Measurements from ENCODE around the gene IKZF4. TPM values are rescaled to one million over a fixed set of nuclear protein-coding genes. Genes with fewer than 3 reads are reported as not detected.

Gene IKZF4
- total and polyA plus RNA-seq, 3 donors from 2014 or later: 10.7 to 17.7 (median 13.9) TPM

DNA sequence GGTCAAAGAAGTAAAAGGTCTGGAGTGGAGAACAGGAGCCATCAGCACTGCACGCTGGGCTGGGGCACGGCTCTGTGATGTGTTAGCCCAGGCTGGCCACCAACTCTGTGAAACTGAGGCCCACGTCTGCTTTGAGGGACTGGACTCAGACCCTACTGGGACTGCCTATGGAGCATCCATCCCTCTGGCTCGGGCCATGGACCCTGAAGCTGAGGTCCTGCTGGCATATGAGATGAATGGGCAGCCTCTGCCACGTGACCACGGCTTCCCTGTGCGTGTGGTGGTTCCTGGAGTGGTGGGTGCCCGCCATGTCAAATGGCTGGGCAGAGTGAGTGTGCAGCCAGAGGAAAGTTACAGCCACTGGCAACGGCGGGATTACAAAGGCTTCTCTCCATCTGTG lies 16.6 kb upstream of the IKZF4 start:
- Histone ChIP-seq H3K4me3 (no peak overlapping the region), H3K4me1 (peaks cover 3% of the 10 kb centered on the region), H3K27me3 (no peaks in the 10 kb centered on the region), H3K27ac (no peak overlapping the region), H3K36me3 (ENCODE audit: low read depth, missing control alignments) (no peaks in the 10 kb centered on the region), H3K9me3 (no peaks in the 10 kb centered on the region)
- TF ChIP-seq POLR2A (IDR thresholded peaks at IDR 0.05): no peak
- TF ChIP-seq, protein P1, sequence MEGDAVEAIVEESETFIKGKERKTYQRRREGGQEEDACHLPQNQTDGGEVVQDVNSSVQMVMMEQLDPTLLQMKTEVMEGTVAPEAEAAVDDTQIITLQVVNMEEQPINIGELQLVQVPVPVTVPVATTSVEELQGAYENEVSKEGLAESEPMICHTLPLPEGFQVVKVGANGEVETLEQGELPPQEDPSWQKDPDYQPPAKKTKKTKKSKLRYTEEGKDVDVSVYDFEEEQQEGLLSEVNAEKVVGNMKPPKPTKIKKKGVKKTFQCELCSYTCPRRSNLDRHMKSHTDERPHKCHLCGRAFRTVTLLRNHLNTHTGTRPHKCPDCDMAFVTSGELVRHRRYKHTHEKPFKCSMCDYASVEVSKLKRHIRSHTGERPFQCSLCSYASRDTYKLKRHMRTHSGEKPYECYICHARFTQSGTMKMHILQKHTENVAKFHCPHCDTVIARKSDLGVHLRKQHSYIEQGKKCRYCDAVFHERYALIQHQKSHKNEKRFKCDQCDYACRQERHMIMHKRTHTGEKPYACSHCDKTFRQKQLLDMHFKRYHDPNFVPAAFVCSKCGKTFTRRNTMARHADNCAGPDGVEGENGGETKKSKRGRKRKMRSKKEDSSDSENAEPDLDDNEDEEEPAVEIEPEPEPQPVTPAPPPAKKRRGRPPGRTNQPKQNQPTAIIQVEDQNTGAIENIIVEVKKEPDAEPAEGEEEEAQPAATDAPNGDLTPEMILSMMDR (IDR thresholded peaks at IDR 0.05): no peak
- WGBS, 2 donors: 94 to 100% methylated on average over 1 to 10 of the region's 10 CpGs
- DNase-seq: no peak
- intact Hi-C loops (cut with DNase I; ENCODE audit: low total_unique reads): no loop called here

DNA sequence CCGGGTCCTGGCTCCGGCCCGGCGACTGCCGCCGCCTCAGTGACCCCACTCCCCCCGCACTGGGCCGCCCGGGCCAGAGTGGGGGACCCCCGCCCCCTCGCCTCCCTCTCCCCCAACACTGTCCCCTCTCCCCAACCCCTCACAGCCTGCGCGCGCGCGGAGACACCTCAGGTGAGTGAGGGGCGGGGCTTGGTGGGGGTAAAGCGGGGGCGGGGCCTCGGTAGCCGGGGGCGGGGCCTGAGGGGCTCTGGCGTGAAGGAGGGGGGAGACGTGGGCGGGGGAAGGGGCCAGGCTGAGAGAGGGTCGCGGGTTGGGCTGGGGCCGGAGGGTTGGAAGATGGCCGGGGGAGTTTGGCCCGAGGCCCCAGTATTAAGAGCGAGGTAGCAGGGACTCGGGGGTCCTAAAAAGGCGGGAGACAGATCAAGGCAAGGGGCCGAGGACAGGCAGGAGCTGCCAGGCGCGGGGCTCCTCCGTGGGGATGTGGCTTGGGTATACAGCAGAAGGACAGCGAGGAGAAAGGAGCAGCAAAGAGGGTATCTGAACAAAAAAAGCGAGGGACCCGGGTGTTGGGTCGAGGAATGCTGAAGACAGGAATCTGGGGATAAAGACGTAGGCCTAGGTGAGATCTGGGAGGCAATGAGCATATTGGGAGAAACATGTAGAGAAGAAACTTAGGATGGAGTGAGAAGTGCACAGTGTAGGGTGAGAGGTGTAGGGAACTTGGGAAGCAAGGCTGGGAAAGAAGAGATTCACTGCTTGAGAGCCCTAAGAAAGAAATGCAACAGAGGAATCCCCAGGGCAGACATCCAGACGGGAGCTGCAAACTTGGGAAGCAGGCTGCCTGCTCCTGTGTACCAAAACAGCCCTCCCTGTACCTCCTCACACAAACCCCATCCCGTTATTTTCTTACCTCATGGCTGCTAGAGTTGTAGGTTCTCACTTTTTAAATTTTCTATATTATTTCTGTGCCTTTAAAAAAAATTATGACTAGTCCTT lies 13.0 kb upstream of the IKZF4 start:
- Histone ChIP-seq H3K27ac (peak overlapping the region; percentile 96 to 98), H3K9me3 (no peaks in the 10 kb centered on the region), H3K27me3 (no peaks in the 10 kb centered on the region), H3K4me3 (peak overlapping the region; percentile 96 to 99), H3K4me1 (peaks cover 3% of the 10 kb centered on the region), H3K36me3 (ENCODE audit: low read depth, missing control alignments) (no peaks in the 10 kb centered on the region)
- DNase-seq: peak; percentile 76
- no peak for TF ChIP-seq POLR2A (IDR thresholded peaks at IDR 0.05)
- TF ChIP-seq, protein P1 (IDR thresholded peaks at IDR 0.05): no peak
- 1 to 2% methylated on average over 29 to 30 of the region's 44 CpGs for WGBS, 2 donors
- intact Hi-C loops (cut with DNase I; ENCODE audit: low total_unique reads): no loop called here

DNA sequence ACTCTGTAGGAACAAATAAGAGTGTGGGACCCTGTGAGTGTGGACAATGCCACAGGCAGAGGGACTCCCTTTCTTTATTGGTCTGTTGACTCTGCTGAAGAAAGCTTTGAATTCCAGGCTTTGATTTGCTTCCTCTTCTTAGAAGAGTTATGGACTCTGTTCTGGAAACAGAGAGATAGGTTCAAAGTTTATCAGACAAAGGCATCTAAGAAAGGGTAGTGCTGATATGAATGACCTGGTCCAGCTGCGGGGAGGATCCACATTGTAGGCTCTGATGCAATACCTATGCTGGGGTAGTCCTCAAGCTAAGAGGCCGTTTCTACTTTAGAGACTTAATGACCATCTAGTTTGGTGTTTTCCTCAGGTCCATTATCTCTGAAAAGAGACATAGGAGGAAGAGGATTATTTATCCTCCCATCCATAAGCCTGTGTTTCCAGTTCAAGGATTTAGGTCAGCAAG lies 10.7 kb upstream of the IKZF4 start:
- no peaks in the 10 kb centered on the region for H3K27me3 ChIP-seq
- no peak for DNase-seq
- no peak overlapping the region for H3K4me3 ChIP-seq
- no peaks in the 10 kb centered on the region for H3K9me3 ChIP-seq
- WGBS, 2 donors: 72 to 79% methylated on average over 2 of the region's 2 CpGs
- no peaks in the 10 kb centered on the region for H3K36me3 ChIP-seq (ENCODE audit: low read depth, missing control alignments)
- no peak overlapping the region for H3K27ac ChIP-seq
- intact Hi-C loops (cut with DNase I; ENCODE audit: low total_unique reads): no loop called here
- peaks cover 3% of the 10 kb centered on the region for H3K4me1 ChIP-seq
- TF ChIP-seq POLR2A (IDR thresholded peaks at IDR 0.05): no peak
- TF ChIP-seq, protein P1 (IDR thresholded peaks at IDR 0.05): no peak

DNA sequence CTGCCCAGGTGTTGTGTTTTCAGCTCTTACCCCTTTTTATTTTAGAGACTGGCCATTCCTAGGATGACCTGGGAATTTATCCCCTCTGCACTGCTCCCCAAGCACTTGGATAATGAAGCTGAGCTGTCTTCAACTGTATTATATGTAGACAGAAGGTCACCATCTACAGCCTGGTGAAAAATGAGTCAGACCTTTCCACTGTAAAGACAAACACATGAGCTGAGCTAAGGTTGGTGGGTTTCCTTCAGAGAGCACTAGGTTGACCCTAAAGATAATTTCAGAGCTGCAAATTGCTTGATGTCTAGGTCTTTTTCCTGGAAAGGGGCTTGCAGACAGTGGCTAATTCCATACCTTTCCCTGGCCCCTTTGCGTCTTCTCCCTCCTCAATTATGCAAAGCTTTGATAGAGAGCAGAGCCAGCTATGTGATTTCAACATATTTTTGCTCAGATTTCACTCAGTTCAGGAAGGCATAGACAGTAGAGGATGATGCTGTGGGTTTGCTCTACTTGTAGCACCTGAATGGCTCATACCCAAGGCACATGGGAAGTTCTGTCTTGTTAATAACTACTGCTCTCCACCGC lies 9.2 kb upstream of the IKZF4 start:
- no peak for DNase-seq
- H3K27me3 ChIP-seq: no peaks in the 10 kb centered on the region
- no peaks in the 10 kb centered on the region for H3K9me3 ChIP-seq
- TF ChIP-seq, protein P1 (IDR thresholded peaks at IDR 0.05): no peak
- no peak for TF ChIP-seq POLR2A (IDR thresholded peaks at IDR 0.05)
- H3K4me3 ChIP-seq: no peak overlapping the region
- intact Hi-C loops (cut with DNase I; ENCODE audit: low total_unique reads): no loop called here
- H3K27ac ChIP-seq: no peak overlapping the region
- H3K36me3 ChIP-seq (ENCODE audit: low read depth, missing control alignments): no peaks in the 10 kb centered on the region
- WGBS, 2 donors: 77 to 93% methylated on average over 2 of the region's 2 CpGs
- peaks cover 3% of the 10 kb centered on the region for H3K4me1 ChIP-seq
